Inflammatory macrophage treated with lipopolysaccharide for 1 hour (primary cell): ENCODE data around the gene STAT3.
"Not testable (repeated sequence)": the region's sequence is repeated elsewhere in the genome, so short reads cannot be mapped to it uniquely, and the experiment has no call there.

Source experiments
- DNase-seq, 2 donors: peaks; one replicate each; pipeline ENCODE4 v3.0.0-alpha.2; 2020 to 2022

The STAT3 gene

DNA sequence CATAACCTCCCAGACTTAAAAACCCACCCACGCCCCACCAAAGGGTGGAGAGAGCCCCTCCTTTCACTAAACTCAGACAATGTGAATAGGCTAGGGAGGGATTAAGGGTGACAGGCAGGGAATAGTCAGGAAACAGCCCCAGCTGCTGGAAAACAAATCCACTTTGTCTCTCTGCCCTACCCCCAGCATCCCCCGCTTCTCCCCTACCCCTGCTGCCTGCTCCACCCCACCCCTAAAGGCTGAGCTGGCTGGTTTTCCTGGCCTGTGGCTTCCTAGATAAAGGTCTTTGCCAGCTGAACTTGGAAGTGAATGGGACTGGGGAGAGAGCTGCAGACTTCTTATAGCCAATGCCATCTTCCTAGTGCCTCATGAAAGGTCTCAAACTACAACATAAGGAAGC is 19.8 kb upstream of the STAT3 start:
- no peak for DNase-seq

- DNase-seq = no peak
Measured at GRCh38 chr17:42407289-42407836, 19.1 kb upstream of the STAT3 start.

DNA sequence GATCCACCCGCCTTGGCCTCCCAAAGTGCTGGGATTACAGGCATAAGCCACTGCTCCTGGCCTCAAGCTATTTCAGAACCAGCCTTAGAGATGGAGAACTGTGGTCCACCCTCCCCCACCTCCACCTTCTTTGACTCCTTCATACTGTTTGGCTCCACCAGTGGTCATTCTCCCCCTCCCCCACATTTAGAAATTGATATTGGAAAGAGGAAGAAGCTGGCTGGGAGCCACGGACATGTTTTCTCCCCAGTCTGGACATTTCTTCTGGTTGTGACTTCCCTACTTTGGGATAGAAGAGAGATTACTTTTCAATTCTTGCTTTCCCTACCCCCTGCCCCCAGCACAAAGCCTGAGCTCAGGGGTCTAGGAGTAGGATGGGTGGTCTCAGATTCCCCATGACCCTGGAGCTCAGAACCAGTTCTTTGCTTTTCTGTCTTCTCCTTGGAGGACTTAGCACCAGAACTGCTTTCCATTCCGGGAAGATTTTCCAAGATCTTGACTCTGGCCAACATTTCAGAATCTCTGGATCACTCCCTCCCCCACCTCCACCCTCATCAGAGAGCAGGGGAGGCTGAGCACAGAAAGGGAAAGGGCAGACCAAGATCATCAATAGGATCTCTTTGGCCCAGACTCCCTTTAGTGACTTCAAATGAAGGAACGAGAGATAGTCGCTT is 18.5 kb upstream of the STAT3 start:
- DNase-seq = no peak

DNA sequence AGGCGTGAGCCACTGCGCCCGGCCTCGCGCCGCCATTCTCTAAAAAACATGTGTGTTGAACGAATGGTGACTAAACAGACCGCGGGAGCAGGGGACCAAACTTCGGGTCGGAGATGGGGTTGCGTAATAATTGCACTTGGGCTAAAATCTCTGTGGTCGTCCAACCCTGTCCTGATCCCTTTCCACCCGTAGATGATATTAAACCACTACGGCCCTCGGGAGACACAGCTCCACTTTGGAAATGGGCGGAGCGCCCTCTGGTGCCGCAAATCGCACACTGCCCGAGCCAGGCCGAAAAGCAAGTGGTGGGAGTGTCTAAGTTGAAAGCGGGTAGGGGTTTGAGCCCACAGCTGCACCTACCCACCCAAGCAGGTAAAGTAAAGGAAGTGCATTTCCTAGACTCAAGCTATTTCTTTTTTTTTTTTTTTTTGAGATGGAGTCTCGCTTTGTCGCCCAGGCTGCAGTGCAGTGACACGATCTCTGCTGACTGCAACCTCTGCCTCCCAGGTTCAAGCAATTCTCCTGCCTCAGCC is 17.8 kb upstream of the STAT3 start:
- peak in 1 of 2 donors; percentile 89 for DNase-seq

DNA sequence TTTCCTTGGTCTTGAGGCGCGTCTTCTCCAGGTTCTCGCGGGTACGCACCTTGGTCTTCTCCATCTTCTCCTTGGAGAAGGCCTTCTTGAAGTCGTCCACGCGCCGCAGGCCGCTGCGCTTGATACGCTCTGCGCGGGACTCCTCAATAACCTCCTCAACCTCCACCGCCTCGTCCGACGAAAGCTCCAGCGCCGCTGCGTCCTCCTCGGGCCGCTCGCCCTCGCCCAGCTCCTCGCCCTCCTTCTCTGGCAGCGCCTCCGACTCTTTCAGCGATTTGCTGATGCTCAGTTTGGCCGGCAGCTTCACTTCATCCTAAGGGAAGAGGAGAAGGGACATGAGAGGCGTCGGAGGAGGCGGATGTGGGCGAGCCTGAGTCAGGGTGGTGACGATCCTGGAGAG is 16.8 kb upstream of the STAT3 start:
- DNase-seq = no peak

DNA sequence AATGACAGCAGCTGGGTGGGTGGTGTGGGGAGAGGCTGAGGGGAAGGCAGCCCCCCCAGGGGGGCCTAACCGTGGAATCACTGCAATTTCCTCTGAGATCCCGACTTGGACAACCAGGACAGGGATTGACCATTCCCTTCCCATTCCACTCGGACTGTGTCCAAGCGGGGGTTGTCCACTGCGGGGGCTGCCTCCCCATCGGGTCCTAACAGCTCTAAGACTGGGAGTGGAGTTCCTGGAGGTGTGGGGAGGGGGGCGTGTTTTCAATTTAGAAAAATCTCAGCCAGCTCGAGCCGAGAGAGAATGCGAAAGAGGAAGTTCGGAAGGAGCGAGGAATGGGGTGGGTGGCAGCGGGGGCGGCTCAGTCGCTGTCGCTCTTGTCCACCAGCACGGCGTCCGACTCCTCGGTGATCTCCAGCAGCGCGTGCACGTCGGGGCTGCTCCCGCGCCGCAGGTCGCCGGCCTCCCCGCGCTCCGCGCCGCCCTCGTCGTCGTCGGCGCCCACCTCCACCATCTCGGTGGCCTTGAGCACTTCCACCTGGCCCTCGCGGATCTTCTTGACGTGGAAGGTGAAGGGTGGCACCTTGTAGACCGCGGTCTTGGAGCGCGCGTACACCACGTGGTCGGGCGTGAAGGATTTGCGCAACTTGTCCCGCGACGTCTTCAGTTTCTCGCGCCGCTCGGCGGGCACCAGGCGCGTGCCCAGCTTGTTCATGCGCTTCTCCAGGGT is 16.2 kb upstream of the STAT3 start:
- no peak for DNase-seq

- no peak for DNase-seq
Measured at GRCh38 chr17:42403150-42403549, 14.9 kb upstream of the STAT3 start.

DNA sequence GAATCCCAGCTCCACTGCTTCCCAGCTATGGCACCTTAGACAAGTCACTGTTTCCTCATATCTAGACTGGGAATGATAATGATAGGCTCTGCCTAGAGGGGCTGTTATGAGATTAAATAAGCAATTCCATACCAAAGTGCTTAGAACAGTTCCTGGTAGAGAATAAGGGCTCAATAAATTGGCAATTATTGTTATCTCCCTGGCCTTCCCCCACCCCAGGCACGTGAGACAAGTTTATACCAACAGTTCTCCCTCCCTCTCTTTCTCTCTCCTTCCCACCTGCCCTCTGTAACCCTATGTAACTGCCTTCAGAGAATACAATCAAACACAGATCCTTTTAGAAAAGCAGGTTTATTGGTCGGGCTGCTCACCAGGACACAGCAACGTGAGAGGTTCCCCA is 13.9 kb upstream of the STAT3 start:
- DNase-seq = no peak

DNA sequence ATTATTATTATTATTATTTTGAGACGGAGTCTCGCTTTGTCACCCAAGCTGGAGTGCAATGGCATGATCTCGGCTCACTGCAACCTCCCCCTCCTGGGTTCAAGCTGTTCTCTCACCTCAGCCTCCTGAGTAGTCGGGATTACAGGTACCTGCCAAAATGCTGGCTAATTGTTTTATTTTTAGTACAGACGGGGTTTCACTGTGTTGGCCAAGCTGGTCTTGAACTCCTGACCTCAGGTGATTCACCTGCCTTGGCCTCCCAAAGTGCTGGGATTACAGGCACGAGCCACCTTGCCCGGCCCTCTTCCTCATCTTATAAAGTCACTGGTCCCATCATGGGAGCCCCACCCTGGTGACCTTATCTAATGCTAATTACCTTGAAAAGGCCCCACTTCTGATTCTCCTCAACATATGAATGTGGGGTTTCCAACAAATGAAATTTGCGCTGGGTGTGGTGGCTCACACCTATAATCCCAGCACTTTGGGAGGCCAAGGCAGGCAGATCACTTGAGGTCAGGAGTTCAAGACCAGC is 12.7 kb upstream of the STAT3 start:
- DNase-seq = not testable (repeated sequence)

GRCh38 chr17:42399948-42400843 is 12.0 kb upstream of the STAT3 start:
- DNase-seq = no peak

DNA sequence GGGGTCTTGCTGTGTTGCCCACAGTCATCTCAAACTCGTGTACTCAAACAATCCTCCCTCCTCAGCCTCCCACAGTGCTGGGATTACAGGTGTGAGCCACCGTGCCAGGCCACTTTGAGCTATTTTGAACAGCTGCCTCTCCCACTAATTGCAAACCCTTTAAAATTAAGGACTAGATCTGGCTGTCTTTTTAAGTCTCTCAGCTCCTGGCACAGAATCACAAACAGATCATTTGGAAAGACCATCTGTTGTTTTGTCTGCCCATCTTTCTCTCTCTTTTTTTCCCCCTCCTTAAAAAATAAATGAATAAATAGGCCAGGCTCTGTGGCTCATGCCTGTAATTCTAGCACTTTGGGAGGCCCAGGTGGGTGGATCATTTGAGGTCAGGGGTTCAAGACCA is 10.9 kb upstream of the STAT3 start:
- no peak for DNase-seq

DNA sequence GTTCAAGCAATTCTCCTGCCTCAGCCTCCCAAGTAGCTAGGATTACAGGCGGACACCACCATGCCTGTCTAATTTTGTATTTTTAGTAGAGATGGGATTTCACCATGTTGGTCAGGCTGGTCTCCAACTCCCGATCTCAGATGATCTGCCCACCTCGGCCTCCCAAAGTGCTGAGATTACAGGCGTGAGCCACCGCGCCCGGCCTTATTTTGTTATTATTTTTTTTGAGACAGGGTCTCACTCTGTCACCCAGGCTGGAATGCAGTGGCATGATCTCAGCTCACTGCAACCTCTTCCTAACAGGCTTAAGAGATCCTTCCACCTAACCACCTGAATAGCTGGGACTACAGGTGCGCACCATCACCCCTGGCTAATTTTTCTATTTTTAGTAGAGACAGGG is 7.4 kb upstream of the STAT3 start:
- DNase-seq = not testable (repeated sequence)

GRCh38 chr17:42394838-42395237 is 6.6 kb upstream of the STAT3 start:
- DNase-seq = no peak

DNA sequence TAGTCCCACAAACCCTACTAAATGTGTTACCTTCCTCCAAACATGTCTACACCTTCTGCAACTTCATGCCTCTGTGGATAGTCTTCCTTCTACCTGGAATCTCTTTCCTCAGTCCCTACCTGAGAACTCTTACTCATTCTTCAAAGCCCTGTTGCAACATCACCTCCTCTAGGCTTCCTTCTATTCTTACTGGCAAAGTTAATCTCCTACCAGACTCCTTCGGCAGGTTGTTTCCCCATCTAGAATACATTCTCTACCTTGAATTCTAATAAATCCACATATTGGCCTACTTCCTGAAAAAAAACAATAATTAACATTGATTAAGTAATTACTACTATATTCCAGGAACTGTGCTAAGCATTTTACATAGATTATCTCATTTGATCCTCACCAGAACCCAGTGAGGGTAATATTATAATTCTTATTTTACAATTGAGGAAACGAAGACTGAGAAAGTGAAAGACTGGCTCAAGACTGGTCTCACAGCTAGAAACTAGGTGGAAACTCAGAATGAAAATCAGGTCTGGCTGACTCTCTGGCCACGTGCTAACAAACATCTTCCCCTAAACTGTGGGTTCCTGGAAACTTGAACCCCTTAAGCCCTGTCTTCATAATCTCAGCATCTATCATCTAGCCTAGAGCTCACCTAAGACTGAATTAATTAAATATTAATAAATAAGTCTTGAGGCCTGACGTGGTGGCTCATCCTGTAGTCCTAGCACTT is 4.6 kb upstream of the STAT3 start:
- DNase-seq = no peak

DNA sequence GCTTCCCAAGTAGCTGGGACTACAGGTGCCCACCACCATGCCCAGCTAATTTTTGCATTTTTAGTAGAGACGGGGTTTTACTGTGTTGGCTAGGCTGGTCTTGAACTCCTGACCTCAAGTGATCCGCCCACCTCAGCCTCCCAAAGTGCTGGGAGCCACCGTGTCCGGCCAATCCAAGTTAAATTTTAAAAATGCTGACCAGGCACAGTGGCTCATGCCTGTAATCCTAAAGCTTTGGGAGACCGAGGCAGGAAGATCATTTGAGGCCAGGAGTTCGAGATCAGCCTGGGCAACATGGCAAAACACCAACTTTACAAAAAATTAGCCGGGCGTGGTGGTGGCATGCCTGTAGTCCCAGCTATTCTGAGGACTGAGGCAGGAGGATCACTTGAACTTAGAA is 3.2 kb upstream of the STAT3 start:
- DNase-seq = not testable (repeated sequence)

DNA sequence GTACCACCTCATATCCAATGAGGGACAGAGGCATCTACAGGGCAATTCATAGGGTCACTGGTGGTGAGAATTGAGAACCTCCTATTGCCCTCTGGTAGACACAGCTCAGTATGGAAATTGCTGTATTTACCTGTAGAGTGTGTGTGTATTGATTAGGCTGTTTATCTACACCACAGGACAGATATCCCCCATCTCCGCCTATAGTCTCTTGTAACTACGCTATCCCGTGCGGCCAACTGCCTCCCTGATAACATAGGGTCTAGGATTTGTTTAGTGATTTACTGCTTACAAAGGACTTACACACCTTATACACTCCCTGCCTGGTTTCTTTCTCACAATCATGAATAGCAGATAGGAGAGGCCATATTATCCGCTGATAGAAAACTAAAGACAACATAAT is 1.7 kb upstream of the STAT3 start:
- DNase-seq = no peak

DNA sequence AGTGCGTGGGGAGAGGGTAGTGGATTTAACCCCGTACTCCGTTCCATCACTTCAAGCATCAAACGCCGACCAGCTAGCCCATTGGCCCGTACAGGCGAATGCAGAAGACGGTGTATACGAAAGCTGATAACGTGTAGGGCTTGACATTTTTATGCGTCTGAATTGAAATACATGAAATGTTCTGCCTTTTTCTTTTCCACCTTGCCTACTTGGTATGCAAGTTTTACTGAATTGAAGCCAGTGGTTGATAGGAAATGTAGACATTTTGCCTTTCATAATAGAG is 834 bp upstream of the STAT3 start:
- no peak for DNase-seq

DNA sequence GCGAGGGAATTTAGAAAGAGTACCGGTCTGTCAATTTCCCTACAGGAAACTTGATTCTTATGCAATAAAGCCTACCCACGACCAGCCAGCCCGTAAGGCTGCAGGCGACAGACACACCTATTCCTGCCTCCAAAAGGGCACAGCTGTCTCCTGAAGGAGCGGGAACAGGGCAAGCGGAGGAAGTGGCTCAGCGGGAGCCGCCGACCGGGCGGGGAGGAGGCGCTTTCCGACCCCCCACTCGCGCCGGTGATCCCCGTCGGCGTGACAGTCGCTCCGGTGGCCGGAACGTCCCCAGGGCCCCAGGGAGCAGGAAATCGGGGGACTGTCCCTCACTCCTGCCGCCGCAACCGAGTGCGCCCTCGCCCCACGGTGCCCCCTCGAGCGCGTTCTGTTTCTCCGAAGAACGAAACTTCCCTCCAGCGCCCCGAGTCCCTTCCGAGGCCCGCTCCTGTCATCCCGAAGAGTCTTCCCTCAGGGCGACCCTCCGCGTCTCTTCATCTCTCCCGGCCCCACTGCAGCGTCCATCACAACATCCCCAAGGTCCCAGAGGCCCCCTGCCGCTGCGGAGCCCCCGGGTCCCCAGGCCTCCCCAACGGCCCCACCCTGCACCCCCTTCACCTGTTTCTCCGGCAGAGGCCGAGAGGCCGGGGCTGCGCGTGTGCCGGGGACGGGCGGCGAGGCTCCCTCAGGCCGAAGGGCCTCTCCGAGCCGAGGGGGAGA is 421 bp downstream of the STAT3 start:
- DNase-seq = peak; percentile 67 to 80

DNA sequence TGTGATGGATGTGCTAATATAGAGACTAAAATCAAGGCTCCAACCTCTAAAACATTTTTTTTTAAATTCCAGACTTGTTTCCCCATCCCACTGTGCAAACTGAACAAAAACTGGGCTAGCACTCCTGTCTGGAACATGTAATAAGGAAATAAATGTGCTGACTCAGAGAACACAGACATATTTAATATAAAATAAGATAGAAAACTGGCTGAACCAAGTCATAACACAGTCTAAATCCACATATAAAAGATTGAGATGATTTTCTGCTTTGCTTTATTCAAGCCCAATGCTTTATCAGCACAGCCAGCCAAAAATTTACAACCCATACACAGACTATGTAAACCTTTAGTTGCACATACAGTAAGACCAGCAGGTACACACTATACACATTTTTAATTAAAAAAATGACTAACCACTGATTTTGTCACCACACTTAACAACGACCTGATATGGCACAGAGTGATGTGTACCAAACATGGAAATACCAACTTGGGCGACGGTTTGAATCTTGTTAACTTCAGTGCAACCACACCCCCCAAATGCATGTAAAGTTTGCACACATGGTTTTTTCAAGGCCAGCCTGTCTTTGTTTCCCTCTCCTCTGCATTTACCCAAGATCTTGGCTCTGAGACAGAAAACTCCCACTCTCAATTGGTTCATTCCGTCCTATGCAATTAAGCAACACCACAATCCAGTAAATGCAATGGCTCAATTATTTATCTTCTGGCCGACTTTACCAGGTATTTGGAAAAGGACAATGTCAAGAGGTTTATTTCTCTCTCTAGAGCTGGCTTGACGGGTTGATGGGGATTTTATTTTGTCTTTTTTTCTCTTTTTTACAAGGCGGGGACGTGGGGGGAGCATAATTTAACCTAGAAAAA is 1.2 kb downstream of the STAT3 start:
- DNase-seq = peak; percentile 86 to 88

DNA sequence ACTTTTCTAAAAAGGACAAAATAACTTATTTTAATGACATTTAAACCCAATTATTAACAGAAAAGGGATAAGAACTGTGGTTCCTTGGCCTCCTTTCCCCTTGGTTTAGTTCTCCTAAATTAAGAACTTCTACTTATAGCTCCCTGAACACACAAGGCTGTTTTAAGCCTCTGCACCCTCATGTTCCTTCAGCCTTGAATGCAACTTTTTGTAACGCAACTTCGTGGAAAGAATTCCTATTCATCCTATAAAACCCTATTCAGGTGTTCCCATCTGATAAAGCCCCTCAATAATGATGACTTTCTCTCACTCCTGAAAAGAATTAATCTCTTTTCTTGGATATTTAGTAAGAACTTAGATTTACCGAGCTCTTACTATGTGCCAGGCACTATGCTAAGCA is 6.3 kb downstream of the STAT3 start:
- no peak for DNase-seq

GRCh38 chr17:42380935-42381334 is 7.3 kb downstream of the STAT3 start:
- DNase-seq = no peak
